RPMI8226 (cell line): ENCODE data around the gene CLEC2L.

Experiments
- DNase-seq: peaks from one replicate; pipeline ENCODE4 v3.0.0-alpha.2; 2015

The CLEC2L gene

DNA sequence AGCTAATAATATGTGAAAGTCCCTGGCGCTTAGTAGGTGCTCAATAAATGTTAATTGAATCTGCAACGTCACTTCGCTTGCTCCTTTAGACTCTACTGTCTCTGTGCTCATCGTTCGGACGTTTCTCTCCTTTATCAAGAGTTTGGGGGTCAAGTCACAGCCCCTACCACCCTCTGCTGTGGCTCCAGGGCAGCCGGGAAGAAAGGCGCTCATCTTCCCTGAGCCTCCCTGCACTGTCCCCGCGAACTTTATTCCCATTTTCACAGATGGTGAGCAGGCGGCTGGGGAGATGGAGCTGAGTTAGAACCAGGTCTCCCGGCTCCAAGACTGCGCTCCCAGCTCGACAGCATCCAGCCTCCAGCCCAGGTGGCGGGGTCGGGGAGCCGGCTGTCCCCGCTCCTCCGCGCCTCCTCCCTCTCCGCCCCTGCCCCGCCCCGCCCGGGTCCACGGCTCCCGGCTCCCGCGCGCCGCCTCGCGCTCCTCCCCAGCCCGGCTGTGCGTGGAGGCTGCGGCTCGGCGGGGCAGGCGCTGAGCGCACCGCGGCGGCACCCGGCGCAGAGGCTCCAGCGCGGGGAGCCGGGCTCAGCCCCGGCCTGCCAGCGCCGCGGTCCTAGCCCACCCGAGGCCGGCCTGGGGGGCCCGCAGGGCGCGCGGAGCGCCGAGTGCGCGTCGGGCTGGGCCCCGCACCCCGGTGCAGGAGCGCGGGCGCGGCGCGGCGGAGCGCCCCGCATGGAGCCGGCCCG lies at the start of gene CLEC2L:
Gene CLEC2L (plus strand): TSS at position 487 of the 743 bp plus-strand sequence. CDS start 243 bp downstream, at position 730.
- DNase-seq = no peak

DNA sequence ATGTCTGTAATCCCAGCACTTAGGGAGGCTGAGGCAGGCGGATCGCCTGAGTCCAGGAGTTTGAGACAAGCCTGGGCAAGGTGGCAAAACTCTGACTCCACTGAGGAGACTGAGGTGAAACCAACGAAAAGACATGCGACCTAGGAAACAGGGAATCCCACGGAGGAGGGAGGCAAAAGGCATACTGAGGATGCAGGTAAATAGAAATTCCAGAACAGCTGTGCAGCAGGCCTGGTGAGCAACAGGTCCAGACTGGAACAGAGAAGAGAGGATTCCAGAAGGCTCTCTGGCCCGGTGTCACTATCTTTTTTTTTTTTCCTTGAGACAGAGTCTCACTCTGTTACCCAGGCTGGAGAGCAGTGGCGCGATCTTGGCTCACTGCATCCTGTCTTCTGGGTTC lies 47.3 kb upstream of the CLEC2L start:
- DNase-seq = no peak

GRCh38 chr7:139476891-139477290 lies 46.6 kb upstream of the CLEC2L start:
- no peak for DNase-seq

GRCh38 chr7:139479620-139480019 lies 43.9 kb upstream of the CLEC2L start:
- no peak for DNase-seq

DNA sequence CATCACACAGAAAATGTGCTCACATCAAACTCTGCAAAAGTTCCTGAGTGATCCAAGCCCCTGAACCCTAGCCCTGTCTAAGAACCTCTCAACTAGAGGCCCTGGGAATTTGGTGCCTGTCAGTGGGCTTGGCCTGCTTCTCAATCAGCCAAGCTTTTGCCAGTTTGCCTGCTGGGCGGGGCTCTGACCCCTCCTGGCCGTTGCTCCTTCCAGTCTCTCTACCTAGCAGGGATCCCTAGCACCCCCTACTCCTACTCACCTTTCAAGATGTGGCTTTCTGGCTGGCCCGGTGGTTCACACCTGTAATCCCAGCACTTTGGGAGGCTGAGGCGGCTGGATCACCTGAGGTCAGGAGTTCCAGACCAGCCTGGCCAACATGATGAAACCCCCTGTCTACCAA lies 42.1 kb upstream of the CLEC2L start:
- DNase-seq = no peak

- no peak for DNase-seq
Measured at GRCh38 chr7:139482122-139482521, 41.4 kb upstream of the CLEC2L start.

DNA sequence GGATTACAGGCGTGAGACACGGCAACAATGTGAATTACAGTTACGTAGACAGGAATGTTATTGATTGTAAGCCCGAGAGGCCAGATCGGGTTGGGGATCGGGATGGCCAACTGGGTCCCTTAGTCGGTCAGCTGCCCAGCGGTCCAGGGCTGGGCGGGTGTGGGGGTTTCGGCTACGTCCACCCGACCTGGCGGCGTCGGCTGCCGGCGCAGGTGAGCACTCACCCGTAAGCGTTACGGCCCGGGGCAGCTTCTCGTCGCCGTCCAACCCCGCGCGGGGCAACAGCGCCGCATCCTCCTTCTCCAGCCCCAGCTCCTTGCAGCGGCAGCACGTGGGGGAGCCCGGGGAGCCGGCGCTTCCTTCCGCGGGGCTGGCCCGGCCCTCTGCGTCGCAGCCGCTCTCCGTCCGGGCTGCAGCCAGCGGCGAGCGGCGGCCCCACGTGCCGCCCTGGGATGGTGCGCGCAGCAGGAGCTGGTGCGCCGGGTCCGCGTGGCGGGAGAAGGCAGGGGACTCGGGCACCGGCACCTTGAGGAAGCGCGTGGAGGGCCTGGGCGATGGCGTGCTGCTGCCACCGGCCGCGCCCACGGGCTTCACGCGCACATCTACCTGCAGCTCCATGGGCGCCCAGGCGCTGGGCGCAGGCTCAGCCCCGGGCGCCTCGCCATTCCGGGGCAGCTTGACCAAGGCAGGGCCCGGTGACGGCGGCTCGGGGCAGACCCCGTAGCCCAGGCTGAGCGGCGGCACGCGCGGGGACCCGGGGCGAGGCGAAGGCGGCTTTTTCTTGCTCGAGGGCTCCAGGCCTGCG lies 40.6 kb upstream of the CLEC2L start:
- DNase-seq = no peak

- no peak for DNase-seq
Measured at GRCh38 chr7:139487366-139488080, 36.0 kb upstream of the CLEC2L start.

DNA sequence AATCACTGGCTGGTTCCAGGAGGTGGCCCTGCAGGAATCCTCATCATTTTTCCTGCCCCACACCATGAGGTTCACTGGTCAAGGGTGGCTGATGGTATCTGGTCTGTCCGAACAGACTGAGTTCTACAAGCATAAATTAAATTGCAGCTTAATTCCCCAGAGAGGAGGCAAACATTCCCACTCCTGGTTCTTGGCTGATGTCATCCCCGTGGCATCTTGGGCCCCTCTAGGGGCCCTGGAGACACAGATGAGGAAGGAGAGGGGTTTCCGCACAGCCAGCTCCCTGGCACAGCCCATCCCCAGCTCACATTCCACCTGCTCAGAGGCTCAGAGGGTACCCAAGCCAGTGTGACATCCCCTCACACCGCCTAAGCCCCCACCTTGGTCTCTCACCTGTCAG lies 34.7 kb upstream of the CLEC2L start:
- DNase-seq = no peak

DNA sequence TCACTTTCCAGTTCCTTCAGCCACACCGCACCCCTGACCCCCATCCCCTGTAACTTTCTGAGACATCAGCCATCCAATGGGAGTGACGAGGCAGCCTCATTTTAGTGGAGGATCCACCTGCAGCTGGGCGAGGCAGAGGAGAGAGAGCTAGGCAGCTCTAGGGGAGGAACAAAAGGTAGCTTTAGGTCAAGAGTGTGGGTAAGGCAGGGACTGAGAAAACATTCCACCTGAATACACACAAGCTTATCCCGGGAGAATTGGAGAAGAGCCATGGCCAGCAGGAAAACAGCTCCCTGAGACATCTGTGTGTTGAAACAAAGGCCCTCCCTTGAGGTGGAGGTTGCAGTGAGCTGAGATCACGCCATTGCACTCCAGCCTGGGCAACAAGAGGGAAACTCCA lies 33.4 kb upstream of the CLEC2L start:
- DNase-seq = no peak

DNA sequence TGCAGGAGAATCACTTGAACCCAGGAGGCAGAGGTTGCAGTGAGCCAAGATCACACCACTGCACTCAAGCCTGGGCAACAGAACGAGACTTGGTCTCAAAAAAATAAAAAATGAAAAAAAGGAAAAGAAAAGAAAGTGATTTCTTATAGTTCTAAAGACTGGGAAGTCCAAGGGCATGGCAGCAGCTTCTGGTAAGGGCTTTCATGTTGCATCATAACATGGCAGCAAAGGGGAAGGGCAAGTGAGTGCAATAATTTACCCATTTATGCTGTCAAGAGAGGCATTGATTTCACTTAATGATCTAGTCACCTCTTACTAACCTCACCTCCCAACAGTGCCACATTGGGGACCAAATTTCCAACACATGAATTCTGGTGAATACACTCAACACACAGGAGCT lies 31.2 kb upstream of the CLEC2L start:
- DNase-seq = no peak

- peak; percentile 16 for DNase-seq
Measured at GRCh38 chr7:139494835-139495579, 28.5 kb upstream of the CLEC2L start.

DNA sequence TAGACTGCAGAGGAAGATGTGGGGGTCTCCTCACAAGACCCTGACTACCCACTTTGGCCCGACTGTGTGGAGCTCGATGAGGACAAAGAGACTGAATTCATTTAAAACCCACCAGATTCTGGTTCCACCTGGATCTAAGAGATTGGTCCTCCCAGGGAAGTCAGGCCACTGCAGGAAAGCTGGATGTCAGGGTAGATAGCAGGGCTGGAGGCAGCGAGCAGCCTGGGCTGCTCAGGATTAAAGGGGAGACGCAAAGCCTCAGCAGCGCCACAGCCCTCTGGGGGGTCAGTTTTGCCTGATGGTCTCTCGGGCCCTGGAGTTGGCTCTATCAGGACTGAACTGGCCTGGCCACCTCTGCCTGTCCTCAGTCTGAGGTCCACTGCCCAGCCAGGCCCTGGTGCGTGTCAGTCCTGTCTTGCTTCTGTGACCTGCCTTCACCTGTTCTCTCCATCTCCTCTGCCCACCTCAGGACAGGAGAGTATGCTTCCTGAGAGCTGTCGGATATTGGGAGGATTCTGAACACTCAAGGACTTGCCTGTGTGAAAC lies 27.8 kb upstream of the CLEC2L start:
- DNase-seq = no peak

DNA sequence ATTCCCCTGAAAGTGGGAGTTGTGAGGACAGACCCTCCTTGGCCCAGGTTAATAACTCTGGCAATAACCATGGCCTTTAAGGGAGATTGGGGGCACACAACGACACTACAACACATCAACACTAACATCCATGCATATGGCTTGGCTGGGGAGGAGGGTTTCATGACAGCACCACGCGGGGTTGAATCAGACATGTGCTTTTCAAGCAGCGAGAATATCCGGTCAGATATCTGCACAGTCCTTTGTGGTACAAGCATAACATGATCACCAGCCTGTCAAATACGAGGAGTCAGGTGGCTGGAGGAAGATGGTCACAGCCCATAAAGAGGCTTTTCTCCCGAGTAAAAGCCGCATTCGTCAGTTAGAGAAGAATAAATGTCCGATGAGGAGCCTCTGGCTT lies 27.0 kb upstream of the CLEC2L start:
- no peak for DNase-seq

DNA sequence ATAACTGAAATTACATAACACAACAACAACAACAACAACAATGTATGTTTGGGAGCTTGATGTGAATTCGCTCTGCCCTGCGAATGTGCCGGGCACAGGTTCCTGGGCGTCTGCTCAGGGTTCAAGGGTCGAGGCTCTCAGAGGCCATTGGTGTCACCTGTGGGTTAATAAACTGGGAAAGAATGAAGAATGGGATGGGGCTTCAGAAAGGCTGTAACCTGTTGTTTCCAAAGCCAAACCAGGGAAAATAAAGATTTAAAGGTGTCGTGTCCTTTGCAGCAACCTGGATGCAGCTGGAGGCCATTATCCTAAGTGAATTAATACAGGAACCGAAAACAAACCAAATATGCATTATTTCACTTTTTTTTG lies 22.7 kb upstream of the CLEC2L start:
- DNase-seq = no peak

DNA sequence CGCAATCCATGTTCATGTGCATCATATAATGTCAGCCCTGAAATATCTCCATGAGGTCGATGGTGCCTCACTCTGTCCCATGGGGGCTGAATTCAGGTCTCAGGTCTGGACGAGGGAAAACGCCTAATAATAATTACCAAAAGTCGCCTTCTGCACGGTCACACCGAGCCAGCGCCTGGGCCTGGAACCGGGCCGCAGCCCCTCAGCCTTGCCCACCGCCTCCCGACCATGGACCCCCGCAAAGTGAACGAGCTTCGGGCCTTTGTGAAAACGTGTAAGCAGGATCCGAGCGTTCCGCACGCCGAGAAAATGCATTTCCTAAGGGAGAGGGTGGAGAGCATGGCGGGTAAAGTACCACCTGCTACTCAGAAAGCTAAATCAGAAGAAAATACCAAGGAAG lies 21.3 kb upstream of the CLEC2L start:
- DNase-seq = no peak

GRCh38 chr7:139505563-139505962 lies 17.9 kb upstream of the CLEC2L start:
- DNase-seq = peak; percentile 38

DNA sequence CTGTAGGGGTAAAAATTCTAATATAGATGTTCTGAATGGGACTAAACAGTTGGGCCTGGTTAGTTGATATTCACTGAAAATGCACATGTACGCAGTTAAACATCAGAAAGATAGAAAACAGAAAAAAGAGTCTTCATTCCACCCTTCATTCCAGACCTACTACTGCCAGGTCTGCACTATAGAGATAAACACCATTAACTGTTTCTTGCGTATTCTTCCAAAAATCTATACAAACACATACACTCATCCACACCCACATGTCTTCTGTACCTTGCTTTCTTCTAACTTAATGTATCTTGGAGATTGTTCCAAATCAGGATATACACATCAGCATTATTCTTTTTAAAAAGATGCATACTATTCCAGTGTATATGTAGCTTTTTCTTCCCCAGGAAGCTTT lies 13.9 kb upstream of the CLEC2L start:
- DNase-seq = no peak

DNA sequence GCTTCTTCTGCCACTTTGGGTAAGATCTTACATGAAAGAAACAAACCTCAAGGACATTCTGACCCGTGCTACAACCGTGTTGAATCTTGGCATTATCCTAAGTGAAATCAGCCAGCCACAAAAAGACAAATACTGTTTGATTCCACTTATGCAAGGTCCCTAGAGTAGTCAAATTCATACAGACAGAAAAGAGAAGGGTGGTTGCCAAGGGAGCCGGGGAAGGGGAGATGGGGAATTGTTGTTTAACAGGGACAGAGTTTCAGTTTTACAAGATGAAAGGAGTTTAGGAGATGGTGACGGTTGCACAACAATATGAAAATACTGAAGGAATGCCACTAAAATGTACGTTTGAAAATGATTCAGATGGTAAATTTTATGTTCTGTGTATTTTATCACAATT lies 12.2 kb upstream of the CLEC2L start:
- no peak for DNase-seq

GRCh38 chr7:139515266-139515665 lies 8.2 kb upstream of the CLEC2L start:
- no peak for DNase-seq

- no peak for DNase-seq
Measured at GRCh38 chr7:139521439-139521838, 2.0 kb upstream of the CLEC2L start.

GRCh38 chr7:139522830-139523198 lies 671 bp upstream of the CLEC2L start:
- DNase-seq = no peak
